ENCODE measurements around the gene ANKDD1B.
A peak's percentile ranks its signal among the peaks of the same experiment; 100 is the strongest.
"Not testable (repeated sequence)": the region's sequence is repeated elsewhere in the genome, so short reads cannot be mapped to it uniquely, and the experiment has no call there.

The ANKDD1B gene

DNA sequence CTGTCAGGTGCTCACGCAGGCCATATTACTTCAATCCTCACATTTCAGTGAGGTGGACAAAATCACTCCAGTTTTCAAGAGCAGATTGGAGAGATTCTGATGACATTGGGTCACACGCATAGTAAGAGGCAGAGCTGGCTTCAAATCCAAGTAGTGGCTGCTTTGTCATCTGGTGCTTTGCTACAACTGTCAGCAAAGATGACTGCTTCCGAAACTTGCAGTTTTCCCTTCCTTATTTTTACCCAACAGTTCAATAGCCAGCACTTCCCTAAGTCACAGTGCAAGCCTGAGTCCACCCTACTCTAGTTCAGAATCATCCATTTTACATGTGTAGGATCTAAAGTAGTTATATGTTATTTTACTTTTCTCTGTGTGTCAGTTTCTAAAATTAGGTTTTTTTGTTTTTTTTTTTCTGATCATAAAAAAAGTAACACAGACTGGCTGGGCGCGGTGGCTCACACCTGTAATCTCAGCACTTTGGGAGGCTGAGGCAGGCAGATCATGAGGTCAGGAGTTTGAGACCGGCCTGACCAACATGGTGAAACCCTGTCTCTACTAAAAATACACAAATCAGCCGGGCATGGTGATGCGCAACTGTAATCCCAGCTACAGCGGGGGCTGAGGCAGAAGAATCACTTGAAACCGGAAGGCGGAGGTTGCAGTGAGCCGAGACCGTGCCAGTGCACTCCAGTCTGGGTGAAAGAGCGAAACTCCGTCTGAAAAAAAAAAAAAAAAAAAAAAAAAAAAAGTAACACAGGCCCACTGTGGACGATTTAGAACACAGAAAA, 49.6 kb downstream of the ANKDD1B start:
- no peak for DNase-seq (ENCODE audit: low read depth in 2 of 2)

DNA sequence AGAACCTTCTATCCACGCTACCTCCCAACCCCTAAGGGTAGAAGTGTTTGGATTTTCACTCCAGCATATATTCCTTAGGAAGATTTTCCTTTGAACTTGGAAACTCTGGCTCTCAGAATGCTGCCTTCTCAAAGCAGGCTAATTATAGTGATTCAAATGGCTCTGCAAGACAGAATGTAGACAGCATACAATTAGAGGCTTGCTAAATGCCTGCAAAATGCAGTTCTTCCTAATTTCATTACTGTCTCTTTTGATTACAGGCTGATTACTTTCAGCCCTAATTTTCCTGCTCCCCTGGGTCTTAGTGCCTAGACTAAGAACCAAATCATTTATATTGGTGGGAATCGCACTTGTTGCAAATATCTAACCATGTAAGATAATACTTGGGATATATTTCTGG, 50.8 kb downstream of the ANKDD1B start:
- no peak for DNase-seq (ENCODE audit: low read depth in 2 of 2)

GRCh38 chr5:75663579-75664284, 52.5 kb downstream of the ANKDD1B start:
- DNase-seq (ENCODE audit: low read depth in 2 of 2): no peak

DNA sequence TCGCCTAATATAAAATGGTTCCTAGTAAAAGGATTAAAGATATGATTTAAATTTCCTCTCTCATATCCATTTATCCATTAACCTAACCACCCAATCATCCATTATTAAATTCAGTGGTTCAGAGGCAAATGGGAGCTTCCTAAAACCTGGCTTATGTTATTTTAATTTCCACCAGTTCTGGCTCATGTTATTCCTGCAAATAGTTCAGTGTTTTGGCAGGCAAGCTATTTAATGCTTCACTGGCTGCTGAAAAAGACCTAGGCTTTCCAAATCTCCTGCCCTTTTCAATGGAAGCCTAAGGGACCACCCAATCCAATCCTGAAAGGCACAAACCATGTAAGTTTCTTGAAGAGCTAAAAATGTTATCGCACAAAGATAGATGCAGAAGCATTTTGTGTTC, 53.7 kb downstream of the ANKDD1B start:
- DNase-seq (ENCODE audit: low read depth in 2 of 2): no peak

DNA sequence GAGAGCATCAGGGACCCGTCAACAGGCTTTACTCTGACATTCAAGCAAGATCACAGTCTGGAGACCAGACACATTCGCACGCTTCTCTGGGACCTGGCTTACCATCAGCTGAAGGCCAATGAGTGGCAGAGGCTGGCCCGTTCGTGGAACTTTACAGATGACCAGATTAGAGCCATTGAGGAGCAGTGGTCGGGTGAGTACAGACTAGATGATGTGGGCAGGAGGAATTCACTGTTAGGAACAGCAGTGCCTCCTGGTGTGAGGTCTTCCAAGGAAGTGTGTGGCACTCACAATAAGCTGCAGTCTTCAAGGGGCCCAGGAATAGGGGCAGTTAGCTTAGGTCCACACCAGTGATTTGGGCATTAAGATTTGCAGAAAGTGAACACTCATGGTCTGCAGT, 55.5 kb downstream of the ANKDD1B start:
- no peak for DNase-seq (ENCODE audit: low read depth in 2 of 2)

- DNase-seq (ENCODE audit: low read depth in 2 of 2): no peak
Measured at GRCh38 chr5:75667586-75667985, 56.3 kb downstream of the ANKDD1B start.

GRCh38 chr5:75668445-75668844, 57.2 kb downstream of the ANKDD1B start:
- no peak for DNase-seq (ENCODE audit: low read depth in 2 of 2)

GRCh38 chr5:75668977-75669689, 57.9 kb downstream of the ANKDD1B start:
- peak; percentile 14 to 28 for DNase-seq (ENCODE audit: low read depth in 2 of 2)

- no peak for DNase-seq (ENCODE audit: low read depth in 2 of 2)
Measured at GRCh38 chr5:75670577-75670976, 59.3 kb downstream of the ANKDD1B start.

- DNase-seq (ENCODE audit: low read depth in 2 of 2): no peak
Measured at GRCh38 chr5:75671506-75671905, 60.3 kb downstream of the ANKDD1B start.

- DNase-seq (ENCODE audit: low read depth in 2 of 2): no peak
Measured at GRCh38 chr5:75672616-75673015, 61.4 kb downstream of the ANKDD1B start.

GRCh38 chr5:75675783-75676182, 64.5 kb downstream of the ANKDD1B start:
- DNase-seq (ENCODE audit: low read depth in 2 of 2): no peak

- DNase-seq (ENCODE audit: low read depth in 2 of 2): no peak
Measured at GRCh38 chr5:75677607-75678006, 66.4 kb downstream of the ANKDD1B start.

DNA sequence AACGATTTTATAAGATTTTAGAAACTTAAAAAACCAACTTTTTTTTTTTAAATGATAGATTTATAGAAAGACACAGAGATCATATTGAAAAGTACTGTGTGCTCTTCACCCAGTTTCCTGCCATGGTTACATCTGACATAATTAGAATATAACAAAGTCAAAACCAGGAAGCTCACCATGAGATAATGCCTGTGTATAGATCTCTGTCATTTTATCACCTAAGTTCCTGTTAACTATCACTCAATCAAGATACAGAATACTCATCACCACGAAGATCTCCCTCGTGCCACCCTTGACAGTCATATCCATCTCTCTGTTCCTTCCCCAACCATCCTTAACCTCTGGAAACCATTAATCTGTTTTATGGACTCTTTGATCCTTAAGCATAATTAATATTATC, 66.9 kb downstream of the ANKDD1B start:
- no peak for DNase-seq (ENCODE audit: low read depth in 2 of 2)

DNA sequence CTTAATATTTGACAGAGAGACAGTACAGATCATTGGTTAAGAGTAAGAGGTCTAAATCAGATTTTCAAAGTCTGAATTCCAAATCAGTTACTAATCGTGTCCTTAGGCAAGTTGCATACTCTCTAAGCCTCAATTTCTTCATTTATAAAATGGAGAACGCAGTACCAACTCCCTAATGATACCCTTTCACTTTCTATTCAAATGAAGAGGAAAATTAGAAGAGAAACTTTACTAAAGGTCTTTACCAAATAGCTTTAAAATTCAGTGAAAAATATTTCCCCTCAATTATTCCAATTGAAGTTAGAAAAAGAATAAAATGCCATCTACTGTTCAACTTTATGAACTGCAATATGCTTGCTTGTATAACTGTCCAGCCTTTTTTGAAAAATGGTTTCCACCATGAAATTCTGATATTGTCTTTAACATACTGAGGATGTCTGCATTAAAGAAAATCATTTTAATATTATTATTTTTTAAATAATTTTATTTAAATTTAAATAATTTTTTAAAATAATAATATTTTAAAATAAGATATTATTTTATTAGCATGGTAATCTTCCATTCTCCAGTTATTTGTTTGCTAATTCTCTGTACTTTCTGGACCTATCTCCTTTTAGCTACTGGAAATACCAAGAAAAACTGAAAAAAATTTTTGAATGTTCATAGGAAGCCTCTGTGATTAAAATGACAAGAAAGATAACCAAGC, 70.0 kb downstream of the ANKDD1B start:
- DNase-seq (ENCODE audit: low read depth in 2 of 2): no peak

DNA sequence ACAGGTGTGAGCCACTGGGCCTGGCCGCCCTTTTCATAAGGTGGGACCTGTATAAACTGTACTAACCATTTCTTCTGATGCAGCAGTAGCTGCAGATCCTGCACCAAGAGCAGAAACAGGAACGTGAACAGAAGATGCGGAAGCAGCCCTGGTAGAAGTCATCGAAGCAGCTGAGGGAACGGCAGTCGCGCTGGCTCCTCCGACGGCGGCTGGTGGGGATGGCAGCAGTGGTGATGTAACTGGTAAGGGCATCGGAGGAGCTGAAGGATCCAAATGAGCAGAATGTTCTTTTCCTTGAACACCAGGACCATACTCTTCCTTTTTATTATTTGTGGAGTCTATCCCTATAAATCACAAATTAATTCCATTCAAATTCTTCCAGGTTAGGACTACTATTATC, 73.9 kb downstream of the ANKDD1B start:
- no peak for DNase-seq (ENCODE audit: low read depth in 2 of 2)

- no peak for DNase-seq (ENCODE audit: low read depth in 2 of 2)
Measured at GRCh38 chr5:75686480-75686879, 75.2 kb downstream of the ANKDD1B start.

DNA sequence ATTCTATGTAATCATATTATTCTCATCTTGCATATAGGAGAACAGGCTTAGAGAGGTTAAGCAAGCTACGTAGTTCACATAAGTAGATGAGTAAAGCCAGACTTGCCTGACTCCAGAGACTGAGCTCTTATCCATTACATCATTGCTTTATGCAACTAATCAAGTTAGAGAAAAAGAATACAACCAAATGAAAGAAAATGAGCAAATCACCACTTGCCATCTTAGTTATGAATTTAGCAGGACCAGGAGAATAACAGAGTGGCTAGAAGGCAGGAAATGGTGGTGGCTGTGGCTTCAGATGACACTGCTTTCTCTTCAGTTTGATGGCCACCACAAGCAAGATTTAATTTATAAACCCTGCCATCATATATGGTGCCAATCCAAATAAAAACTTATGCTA, 79.4 kb downstream of the ANKDD1B start:
- DNase-seq (ENCODE audit: low read depth in 2 of 2): no peak

GRCh38 chr5:75694781-75695180, 83.5 kb downstream of the ANKDD1B start:
- DNase-seq (ENCODE audit: low read depth in 2 of 2): no peak

DNA sequence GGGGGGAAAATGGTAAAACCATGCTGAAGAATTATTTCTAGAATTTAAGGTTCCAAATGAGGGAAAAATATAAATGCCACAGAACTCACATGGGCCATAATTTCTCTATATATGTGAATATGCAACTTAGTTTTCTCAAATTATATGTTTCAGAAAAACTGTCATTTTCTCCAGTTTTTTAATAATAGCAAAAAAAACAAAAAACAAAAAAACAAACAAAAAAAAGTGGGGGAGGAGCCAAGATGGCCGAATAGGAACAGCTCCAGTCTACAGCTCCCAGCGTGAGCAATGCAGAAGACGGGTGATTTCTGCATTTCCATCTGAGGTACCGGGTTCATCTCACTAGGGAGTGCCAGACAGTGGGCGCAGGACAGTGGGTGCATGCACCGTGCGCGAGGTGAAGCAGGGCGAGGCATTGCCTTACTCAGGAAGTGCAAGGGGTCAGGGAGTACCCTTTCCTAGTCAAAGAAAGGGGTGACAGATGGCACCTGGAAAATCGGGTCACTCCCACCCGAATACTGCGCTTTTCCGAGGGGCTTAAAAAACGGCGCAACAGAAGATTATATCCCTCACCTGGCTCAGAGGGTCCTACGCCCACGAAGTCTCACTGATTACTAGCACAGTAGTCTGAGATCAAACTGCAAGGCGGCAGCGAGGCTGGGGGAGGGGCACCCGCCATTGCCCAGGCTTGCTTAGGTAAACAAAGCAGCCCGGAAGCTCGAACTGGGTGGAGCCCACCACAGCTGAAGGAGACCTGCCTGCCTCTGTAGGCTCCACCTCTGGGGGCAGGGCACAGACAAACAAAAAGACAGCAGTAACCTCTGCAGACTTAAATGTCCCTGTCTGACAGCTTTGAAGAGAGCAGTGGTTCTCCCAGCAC, 84.5 kb downstream of the ANKDD1B start:
- DNase-seq (ENCODE audit: low read depth in 2 of 2): not testable (repeated sequence)

DNA sequence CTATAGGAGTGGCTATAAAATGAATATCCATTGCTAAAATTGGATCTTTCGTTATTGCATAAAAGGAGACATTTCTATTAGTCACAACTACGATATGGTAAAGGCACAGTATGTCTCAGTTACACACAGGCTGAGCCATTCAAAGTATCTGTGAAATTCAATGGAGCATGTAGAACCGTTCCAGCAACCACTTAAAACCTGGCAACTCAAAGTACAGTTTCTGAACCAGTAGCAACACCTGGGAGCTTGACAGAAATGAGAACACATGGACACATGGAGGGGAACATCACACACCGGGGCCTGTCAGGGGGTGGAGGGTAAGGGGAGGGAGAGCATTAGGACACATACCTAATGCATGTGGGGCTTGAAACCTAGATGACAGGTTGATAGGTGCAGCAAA, 90.6 kb downstream of the ANKDD1B start:
- DNase-seq (ENCODE audit: low read depth in 2 of 2): no peak
